ENCODE measurements around the gene MRPS27. TPM values are rescaled to one million over a fixed set of nuclear protein-coding genes. Genes with fewer than 3 reads are reported as not detected.

MRPS27 gene
- total RNA-seq, 1 donor from 2014 or later, result 26.0 TPM

GRCh38 chr5:72266862-72267261 lies 53.2 kb downstream of the MRPS27 start:
- Mint-ChIP-seq H3K27me3 (ENCODE audit: low read depth) (no peaks in the 10 kb centered on the region), H3K4me1 (ENCODE audit: low read depth) (peaks cover 45% of the 10 kb centered on the region), H3K4me3 (ENCODE audit: unreplicated experiment) (no peak overlapping the region), H3K27ac (ENCODE audit: unreplicated experiment) (no peak overlapping the region), H3K9me3 (ENCODE audit: low read depth) (peaks cover 4% of the 10 kb centered on the region), H3K36me3 (ENCODE audit: low read depth) (peaks cover 4% of the 10 kb centered on the region)
- no peak for TF ChIP-seq CTCF (IDR thresholded peaks at IDR 0.05)
- DNase-seq (ENCODE audit: low spot score), result no peak

GRCh38 chr5:72265032-72265877 lies 54.8 kb downstream of the MRPS27 start:
- Mint-ChIP-seq H3K4me3 (ENCODE audit: unreplicated experiment) (no peak overlapping the region), H3K36me3 (ENCODE audit: low read depth) (peaks cover 1% of the 10 kb centered on the region), H3K27me3 (ENCODE audit: low read depth) (no peaks in the 10 kb centered on the region), H3K9me3 (ENCODE audit: low read depth) (no peaks in the 10 kb centered on the region), H3K4me1 (ENCODE audit: low read depth) (peaks cover 45% of the 10 kb centered on the region), H3K27ac (ENCODE audit: unreplicated experiment) (no peak overlapping the region)
- TF ChIP-seq CTCF (IDR thresholded peaks at IDR 0.05), result no peak
- DNase-seq (ENCODE audit: low spot score), result no peak

- TF ChIP-seq CTCF (IDR thresholded peaks at IDR 0.05), result no peak
Measured at GRCh38 chr5:72256536-72256935, 63.5 kb downstream of the MRPS27 start.

GRCh38 chr5:72255670-72256069 lies 64.4 kb downstream of the MRPS27 start:
- no peak for DNase-seq (ENCODE audit: low spot score)
- Mint-ChIP-seq H3K4me3 (ENCODE audit: unreplicated experiment) (no peak overlapping the region), H3K27ac (ENCODE audit: unreplicated experiment) (no peak overlapping the region), H3K27me3 (ENCODE audit: low read depth) (no peaks in the 10 kb centered on the region), H3K9me3 (ENCODE audit: low read depth) (no peaks in the 10 kb centered on the region), H3K4me1 (ENCODE audit: low read depth) (peaks cover 52% of the 10 kb centered on the region), H3K36me3 (ENCODE audit: low read depth) (peaks cover 3% of the 10 kb centered on the region)
- no peak for TF ChIP-seq CTCF (IDR thresholded peaks at IDR 0.05)

More at GRCh38 chr5:72256536-72256935, 63.5 kb downstream of the MRPS27 start:
- Mint-ChIP-seq H3K4me1 (ENCODE audit: low read depth) (peaks cover 43% of the 10 kb centered on the region), H3K36me3 (ENCODE audit: low read depth) (peaks cover 3% of the 10 kb centered on the region), H3K9me3 (ENCODE audit: low read depth) (no peaks in the 10 kb centered on the region), H3K4me3 (ENCODE audit: unreplicated experiment) (no peak overlapping the region), H3K27ac (ENCODE audit: unreplicated experiment) (no peak overlapping the region), H3K27me3 (ENCODE audit: low read depth) (no peaks in the 10 kb centered on the region)
- no peak for DNase-seq (ENCODE audit: low spot score)

GRCh38 chr5:72255237-72255636 lies 64.8 kb downstream of the MRPS27 start:
- Mint-ChIP-seq H3K4me3 (ENCODE audit: unreplicated experiment) (no peak overlapping the region), H3K9me3 (ENCODE audit: low read depth) (no peaks in the 10 kb centered on the region), H3K27ac (ENCODE audit: unreplicated experiment) (no peak overlapping the region), H3K36me3 (ENCODE audit: low read depth) (peaks cover 3% of the 10 kb centered on the region), H3K4me1 (ENCODE audit: low read depth) (peaks cover 54% of the 10 kb centered on the region), H3K27me3 (ENCODE audit: low read depth) (no peaks in the 10 kb centered on the region)
- no peak for TF ChIP-seq CTCF (IDR thresholded peaks at IDR 0.05)
- DNase-seq (ENCODE audit: low spot score), result no peak

Data from chondrocyte (in vitro differentiated cells).